Left cardiac atrium (tissue), 4 donors: ENCODE results near the gene DCAF4. TPM values are rescaled to one million over a fixed set of nuclear protein-coding genes. Genes with fewer than 3 reads are reported as not detected.
A peak's percentile ranks its signal among the peaks of the same experiment; 100 is the strongest.

Experiments used
- ATAC-seq, 2 donors: fragments of 200-7000 bp; cut with Tn5 transposase; one replicate each; pipeline ENCODE4 v1.9.1; 2020; ENCODE audit warnings: mild to moderate bottlenecking in 2 of 2, moderate library complexity in 2 of 2
- DNase-seq: peaks from one replicate; pipeline ENCODE4 v3.0.0-alpha.2; 2020
- intact Hi-C, 2 donors: fragments of 100-400 bp; cut with DNase I; formaldehyde crosslinking; loops; one replicate each; pipeline versions ENCODE4 v1.14.1 to v1.15.1; 2022 to 2023
- total RNA-seq, 2 donors: library from RNA; stranded (reverse); fragmentation: NEBNext Ultra II Directional; extraction: Animal tissue kit (Norgen Biotek cat#: 25700); gene quantifications; one replicate each; pipeline ENCODE4 v1.2.1, GENCODE V29; 2021
- donor health status: DM: no; HTN: yes; CAD: no.
- donor health status: DM: no; HTN: yes; CAD: no; lungs with severe emphysema.
- donor health status: DM: yes; HTN: yes; CAD: no.
- donor health status: Dilated cardiomyopathy.

Gene DCAF4
- total RNA-seq, 2 donors from 2014 or later = 8.3 to 10.4 TPM

- DNase-seq = peak; percentile 33
- peak; percentile 35 to 48 for ATAC-seq
- intact Hi-C loops = loop anchor here in 1 of 2 donors (5.0 to 10.0 kb wide), 3 partner anchors 61 to 178 kb away; no protein-coding TSS in a partner anchor
Measured at GRCh38 chr14:72892879-72893635, 33.2 kb upstream of the DCAF4 start.

GRCh38 chr14:72893636-72894322 is 32.5 kb upstream of the DCAF4 start, which contains the start of gene DPF3:
Gene DPF3, minus strand, starts transcription at chr14:72894101. Its CDS starts 13 bp downstream, at chr14:72894088.
- intact Hi-C loops = loop anchor here in 1 of 2 donors (5.0 to 10.0 kb wide), 3 partner anchors 61 to 179 kb away; no protein-coding TSS in a partner anchor
- DNase-seq = peak; percentile 98
- ATAC-seq = peak; percentile 98 to 99

- ATAC-seq = no peak
- intact Hi-C loops = loop anchor here in 1 of 2 donors (5.0 to 10.0 kb wide), 3 partner anchors 62 to 179 kb away; no protein-coding TSS in a partner anchor
Measured at GRCh38 chr14:72894323-72894622, 32.0 kb upstream of the DCAF4 start.

GRCh38 chr14:72894623-72895378 is 31.5 kb upstream of the DCAF4 start:
- peak; percentile 37 for DNase-seq
- peak; percentile 24 to 40 for ATAC-seq

More at GRCh38 chr14:72894323-72894622, 32.0 kb upstream of the DCAF4 start:
- DNase-seq = no peak

GRCh38 chr14:72898448-72898847 is 27.8 kb upstream of the DCAF4 start:
- DNase-seq = no peak
- ATAC-seq = no peak
- intact Hi-C loops = loop anchor here in 1 of 2 donors (10.0 kb wide), 1 partner anchor 184 kb away; no protein-coding TSS in a partner anchor

More at GRCh38 chr14:72894623-72895378, 31.5 kb upstream of the DCAF4 start:
- intact Hi-C loops = loop anchor here in 1 of 2 donors (5.0 to 10.0 kb wide), 3 partner anchors 62 to 180 kb away; no protein-coding TSS in a partner anchor

GRCh38 chr14:72901361-72901760 is 24.9 kb upstream of the DCAF4 start:
- DNase-seq (no peak), ATAC-seq (no peak)
- intact Hi-C loops = no loop called here

GRCh38 chr14:72902801-72903530 is 23.3 kb upstream of the DCAF4 start:
- DNase-seq (no peak), ATAC-seq (no peak)
- intact Hi-C loops = no loop called here

- ATAC-seq (no peak), DNase-seq (no peak)
- intact Hi-C loops = loop anchor here (2.0 kb wide), 2 partner anchors 385 to 387 kb away; no protein-coding TSS in a partner anchor
Measured at GRCh38 chr14:72903716-72904115, 22.5 kb upstream of the DCAF4 start.

GRCh38 chr14:72904218-72904617 is 22.0 kb upstream of the DCAF4 start:
- DNase-seq (no peak), ATAC-seq (no peak)
- intact Hi-C loops = loop anchor here (2.0 kb wide), 2 partner anchors 385 to 387 kb away; no protein-coding TSS in a partner anchor

- ATAC-seq (peak; percentile 54 to 70), DNase-seq (peak; percentile 49)
- intact Hi-C loops = loop anchor here (2.0 kb wide), 2 partner anchors 386 to 388 kb away; no protein-coding TSS in a partner anchor
Measured at GRCh38 chr14:72904840-72905561, 21.3 kb upstream of the DCAF4 start.

GRCh38 chr14:72906316-72906715 is 19.9 kb upstream of the DCAF4 start:
- ATAC-seq = no peak
- intact Hi-C loops = no loop called here

GRCh38 chr14:72906879-72907278 is 19.4 kb upstream of the DCAF4 start:
- intact Hi-C loops = no loop called here
- ATAC-seq = no peak
- no peak for DNase-seq

More at GRCh38 chr14:72906316-72906715, 19.9 kb upstream of the DCAF4 start:
- DNase-seq = no peak

GRCh38 chr14:72907886-72908285 is 18.4 kb upstream of the DCAF4 start:
- intact Hi-C loops = no loop called here
- ATAC-seq (peak; percentile 17 to 79), DNase-seq (no peak)

GRCh38 chr14:72909163-72909562 is 17.1 kb upstream of the DCAF4 start:
- no peak for DNase-seq
- intact Hi-C loops = no loop called here
- peak; percentile 17 to 78 for ATAC-seq

GRCh38 chr14:72913809-72914208 is 12.5 kb upstream of the DCAF4 start:
- intact Hi-C loops = no loop called here

GRCh38 chr14:72916174-72916573 is 10.1 kb upstream of the DCAF4 start:
- intact Hi-C loops = no loop called here
- ATAC-seq = no peak
- no peak for DNase-seq

More at GRCh38 chr14:72913809-72914208, 12.5 kb upstream of the DCAF4 start:
- ATAC-seq = no peak
- DNase-seq = no peak

- ATAC-seq (no peak), DNase-seq (no peak)
Measured at GRCh38 chr14:72917094-72917802, 9.0 kb upstream of the DCAF4 start.

More at GRCh38 chr14:72917094-72917802, 9.0 kb upstream of the DCAF4 start:
- intact Hi-C loops = no loop called here
